ENCODE results near the gene NFIC.

DNA sequence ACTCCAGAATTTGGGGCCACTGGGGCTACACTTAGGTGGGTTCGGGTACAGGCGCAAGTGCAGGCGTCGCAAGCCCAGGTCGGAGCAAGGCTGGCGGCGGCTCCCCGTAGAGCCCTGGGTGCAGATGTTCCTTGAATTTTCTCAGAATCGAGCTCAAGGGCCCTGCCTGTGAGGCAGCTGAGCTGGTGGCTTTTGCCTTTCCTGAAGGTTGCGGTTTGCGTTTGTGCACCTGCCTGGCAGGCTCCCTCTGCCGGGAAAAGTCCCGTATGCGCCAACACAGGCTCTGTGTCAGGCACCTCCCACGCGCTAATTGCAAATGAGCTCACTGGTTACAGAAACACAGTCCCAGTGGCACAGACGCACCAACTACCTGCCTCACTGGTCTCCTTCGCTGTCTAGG is 128.2 kb downstream of the NFIC start:
- TF ChIP-seq CTCF (IDR thresholded peaks at IDR 0.05) = no peak
- no peak for TF ChIP-seq POLR2A (IDR thresholded peaks at IDR 0.05)
